ENCODE results near the gene NR1H2. TPM values are rescaled to one million over a fixed set of nuclear protein-coding genes. Genes with fewer than 3 reads are reported as not detected.
A peak's percentile ranks its signal among the peaks of the same experiment; 100 is the strongest.

NR1H2 gene
- total RNA-seq, 1 donor from 2014 or later, result 29.1 TPM

DNA sequence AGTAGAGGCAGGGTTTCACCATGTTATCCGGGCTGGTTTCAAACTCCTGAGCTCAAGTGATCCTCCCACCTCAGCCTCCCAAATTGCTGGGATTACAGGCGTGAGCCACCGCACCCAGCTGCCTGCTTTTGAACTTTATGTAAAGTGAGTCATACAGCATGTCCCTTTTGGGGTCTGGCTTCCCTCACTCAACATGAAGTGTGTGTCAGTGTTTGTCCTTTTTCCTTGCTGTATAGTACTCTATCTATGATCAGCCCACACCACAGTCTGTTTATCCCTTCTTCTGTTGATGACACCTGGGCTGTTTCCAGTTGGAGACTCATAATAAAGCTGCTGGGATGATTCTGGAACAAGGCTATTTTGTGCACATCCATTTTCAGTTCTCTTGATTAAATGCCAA lies 44.6 kb downstream of the NR1H2 start:
- Mint-ChIP-seq H3K27me3 (peaks cover 26% of the 10 kb centered on the region), H3K27ac (no peak overlapping the region), H3K9me3 (ENCODE audit: low read depth) (no peaks in the 10 kb centered on the region), H3K4me1 (ENCODE audit: low read depth) (peaks cover 9% of the 10 kb centered on the region), H3K4me3 (ENCODE audit: low read depth) (no peak overlapping the region), H3K36me3 (ENCODE audit: insufficient read depth) (no peaks in the 10 kb centered on the region)
- TF ChIP-seq, protein P1, sequence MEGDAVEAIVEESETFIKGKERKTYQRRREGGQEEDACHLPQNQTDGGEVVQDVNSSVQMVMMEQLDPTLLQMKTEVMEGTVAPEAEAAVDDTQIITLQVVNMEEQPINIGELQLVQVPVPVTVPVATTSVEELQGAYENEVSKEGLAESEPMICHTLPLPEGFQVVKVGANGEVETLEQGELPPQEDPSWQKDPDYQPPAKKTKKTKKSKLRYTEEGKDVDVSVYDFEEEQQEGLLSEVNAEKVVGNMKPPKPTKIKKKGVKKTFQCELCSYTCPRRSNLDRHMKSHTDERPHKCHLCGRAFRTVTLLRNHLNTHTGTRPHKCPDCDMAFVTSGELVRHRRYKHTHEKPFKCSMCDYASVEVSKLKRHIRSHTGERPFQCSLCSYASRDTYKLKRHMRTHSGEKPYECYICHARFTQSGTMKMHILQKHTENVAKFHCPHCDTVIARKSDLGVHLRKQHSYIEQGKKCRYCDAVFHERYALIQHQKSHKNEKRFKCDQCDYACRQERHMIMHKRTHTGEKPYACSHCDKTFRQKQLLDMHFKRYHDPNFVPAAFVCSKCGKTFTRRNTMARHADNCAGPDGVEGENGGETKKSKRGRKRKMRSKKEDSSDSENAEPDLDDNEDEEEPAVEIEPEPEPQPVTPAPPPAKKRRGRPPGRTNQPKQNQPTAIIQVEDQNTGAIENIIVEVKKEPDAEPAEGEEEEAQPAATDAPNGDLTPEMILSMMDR (IDR thresholded peaks at IDR 0.05; ENCODE audit: unreplicated experiment), result no peak
- no peak for DNase-seq (ENCODE audit: low spot score, unreplicated experiment)

DNA sequence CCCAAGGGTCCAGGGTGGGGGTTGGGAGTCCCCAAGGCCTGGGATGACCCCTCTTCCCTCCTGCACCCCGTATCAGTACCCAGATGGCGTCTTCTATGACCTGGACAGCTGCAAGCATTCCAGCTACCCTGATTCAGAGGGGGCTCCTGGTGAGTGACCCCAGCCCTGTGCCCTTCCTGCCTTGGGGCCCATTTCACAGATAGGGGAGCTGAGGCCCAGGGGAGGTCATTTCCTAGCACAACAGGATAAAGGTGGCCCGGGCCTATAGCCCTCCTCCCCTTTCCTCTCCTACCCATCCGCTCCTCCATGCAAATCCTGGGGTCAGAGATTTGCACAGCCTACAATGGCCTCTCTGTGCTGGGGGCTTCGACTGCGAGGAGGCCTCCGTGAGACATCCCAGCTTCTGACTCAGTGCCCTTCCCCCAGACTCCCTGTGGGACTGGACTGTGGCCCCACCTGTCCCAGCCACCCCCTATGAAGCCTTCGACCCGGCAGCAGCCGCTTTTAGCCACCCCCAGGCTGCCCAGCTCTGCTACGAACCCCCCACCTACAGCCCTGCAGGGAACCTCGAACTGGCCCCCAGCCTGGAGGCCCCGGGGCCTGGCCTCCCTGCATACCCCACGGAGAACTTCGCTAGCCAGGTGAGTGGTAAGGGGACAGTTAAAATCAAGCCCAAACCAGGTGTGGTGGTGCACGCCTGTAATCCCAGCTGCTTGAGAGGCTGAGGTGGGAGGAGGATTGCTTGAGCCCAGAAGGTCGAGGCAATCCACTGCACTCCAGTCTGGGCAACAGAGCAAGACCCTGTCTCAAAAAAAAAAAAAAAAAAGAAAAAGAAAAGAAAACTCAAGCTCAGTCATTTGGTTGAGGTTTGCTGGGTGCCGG lies 46.4 kb downstream of the NR1H2 start:
- Mint-ChIP-seq H3K27me3 (peaks cover 26% of the 10 kb centered on the region), H3K36me3 (ENCODE audit: insufficient read depth) (no peaks in the 10 kb centered on the region), H3K4me3 (ENCODE audit: low read depth) (no peak overlapping the region), H3K9me3 (ENCODE audit: low read depth) (no peaks in the 10 kb centered on the region), H3K4me1 (ENCODE audit: low read depth) (peaks cover 9% of the 10 kb centered on the region), H3K27ac (no peak overlapping the region)
- TF ChIP-seq, protein P1 (IDR thresholded peaks at IDR 0.05; ENCODE audit: unreplicated experiment), result no peak
- no peak for DNase-seq (ENCODE audit: low spot score, unreplicated experiment)

GRCh38 chr19:50423279-50424113 lies 47.2 kb downstream of the NR1H2 start:
- H3K36me3 Mint-ChIP-seq (ENCODE audit: insufficient read depth), result no peaks in the 10 kb centered on the region
- DNase-seq (ENCODE audit: low spot score, unreplicated experiment), result no peak
- no peaks in the 10 kb centered on the region for H3K9me3 Mint-ChIP-seq (ENCODE audit: low read depth)
- peaks cover 7% of the 10 kb centered on the region for H3K4me1 Mint-ChIP-seq (ENCODE audit: low read depth)
- TF ChIP-seq, protein P1 (IDR thresholded peaks at IDR 0.05; ENCODE audit: unreplicated experiment), result no peak
- H3K27ac Mint-ChIP-seq, result peak overlapping the region; percentile 73
- H3K27me3 Mint-ChIP-seq, result peaks cover 24% of the 10 kb centered on the region
- H3K4me3 Mint-ChIP-seq (ENCODE audit: low read depth), result no peak overlapping the region

GRCh38 chr19:50425581-50425980 lies 49.3 kb downstream of the NR1H2 start:
- no peaks in the 10 kb centered on the region for H3K4me1 Mint-ChIP-seq (ENCODE audit: low read depth)
- DNase-seq (ENCODE audit: low spot score, unreplicated experiment), result no peak

More at GRCh38 chr19:50425581-50425980, 49.3 kb downstream of the NR1H2 start:
- H3K4me3 Mint-ChIP-seq (ENCODE audit: low read depth), result no peak overlapping the region
- no peaks in the 10 kb centered on the region for H3K36me3 Mint-ChIP-seq (ENCODE audit: insufficient read depth)
- TF ChIP-seq, protein P1 (IDR thresholded peaks at IDR 0.05; ENCODE audit: unreplicated experiment), result no peak
- H3K9me3 Mint-ChIP-seq (ENCODE audit: low read depth), result no peaks in the 10 kb centered on the region
- no peak overlapping the region for H3K27ac Mint-ChIP-seq
- peaks cover 25% of the 10 kb centered on the region for H3K27me3 Mint-ChIP-seq
